ENCODE data around the gene ZNF652.
A peak's percentile ranks its signal among the peaks of the same experiment; 100 is the strongest.

ZNF652 gene

DNA sequence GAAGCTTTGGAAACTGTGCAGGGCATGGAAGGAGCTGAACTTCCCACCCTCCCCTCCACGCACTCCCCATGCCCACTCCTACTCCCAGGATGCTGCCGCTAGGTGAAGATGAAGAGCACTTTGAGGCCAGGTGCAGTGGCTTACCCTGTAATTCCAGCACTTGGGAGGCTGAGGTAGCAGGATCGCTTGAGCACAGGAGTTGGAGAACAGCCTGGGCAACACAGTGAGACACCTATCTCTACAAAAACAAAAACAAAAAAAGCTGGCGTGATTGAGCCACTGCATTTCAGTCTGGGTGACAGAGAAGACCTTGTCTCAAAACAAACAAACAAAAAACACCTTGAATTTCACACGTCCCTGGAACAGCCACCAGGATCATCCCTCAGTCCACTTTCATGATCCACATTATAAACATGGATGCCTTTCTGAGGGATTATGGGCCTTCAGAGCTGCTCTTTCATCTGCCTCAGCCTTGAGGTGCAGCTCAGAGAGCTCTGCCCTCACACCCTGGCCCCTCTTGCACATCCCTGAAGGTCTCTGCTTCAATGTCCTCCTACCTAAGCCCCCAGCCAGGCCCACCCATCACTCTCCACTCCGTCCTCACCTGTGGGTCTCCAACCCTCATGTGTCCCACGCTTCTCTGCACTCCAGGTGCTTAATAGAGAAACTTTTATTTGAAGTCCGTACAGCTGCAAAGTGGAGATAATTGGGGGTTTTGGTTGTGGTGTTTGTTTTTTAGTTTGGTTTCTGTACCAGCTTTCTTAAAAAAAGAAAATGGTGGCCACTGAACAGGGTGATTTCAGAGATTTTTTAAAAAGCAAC lies 26.9 kb upstream of the ZNF652 start:
- peaks cover 55 to 66% of the 10 kb centered on the region in 2 experiments for H3K4me1 ChIP-seq (ENCODE audit: control insufficient read depth in 1 of 2, insufficient read depth in 1 of 2, low read depth in 1 of 2, low read length in 1 of 2)
- TF ChIP-seq, protein P1, sequence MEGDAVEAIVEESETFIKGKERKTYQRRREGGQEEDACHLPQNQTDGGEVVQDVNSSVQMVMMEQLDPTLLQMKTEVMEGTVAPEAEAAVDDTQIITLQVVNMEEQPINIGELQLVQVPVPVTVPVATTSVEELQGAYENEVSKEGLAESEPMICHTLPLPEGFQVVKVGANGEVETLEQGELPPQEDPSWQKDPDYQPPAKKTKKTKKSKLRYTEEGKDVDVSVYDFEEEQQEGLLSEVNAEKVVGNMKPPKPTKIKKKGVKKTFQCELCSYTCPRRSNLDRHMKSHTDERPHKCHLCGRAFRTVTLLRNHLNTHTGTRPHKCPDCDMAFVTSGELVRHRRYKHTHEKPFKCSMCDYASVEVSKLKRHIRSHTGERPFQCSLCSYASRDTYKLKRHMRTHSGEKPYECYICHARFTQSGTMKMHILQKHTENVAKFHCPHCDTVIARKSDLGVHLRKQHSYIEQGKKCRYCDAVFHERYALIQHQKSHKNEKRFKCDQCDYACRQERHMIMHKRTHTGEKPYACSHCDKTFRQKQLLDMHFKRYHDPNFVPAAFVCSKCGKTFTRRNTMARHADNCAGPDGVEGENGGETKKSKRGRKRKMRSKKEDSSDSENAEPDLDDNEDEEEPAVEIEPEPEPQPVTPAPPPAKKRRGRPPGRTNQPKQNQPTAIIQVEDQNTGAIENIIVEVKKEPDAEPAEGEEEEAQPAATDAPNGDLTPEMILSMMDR (IDR thresholded peaks at IDR 0.05) = no peak
- H3K9me3 ChIP-seq = no peaks in the 10 kb centered on the region
- peak overlapping the region; percentile 95 for H3K27ac ChIP-seq
- H3K4me3 ChIP-seq (ENCODE audit: low read depth in 1 of 2, low read length in 1 of 2) = peak overlapping the region; percentile 21 to 42
- H3K27me3 ChIP-seq = no peaks in the 10 kb centered on the region
- H3K36me3 ChIP-seq = no peaks in the 10 kb centered on the region

DNA sequence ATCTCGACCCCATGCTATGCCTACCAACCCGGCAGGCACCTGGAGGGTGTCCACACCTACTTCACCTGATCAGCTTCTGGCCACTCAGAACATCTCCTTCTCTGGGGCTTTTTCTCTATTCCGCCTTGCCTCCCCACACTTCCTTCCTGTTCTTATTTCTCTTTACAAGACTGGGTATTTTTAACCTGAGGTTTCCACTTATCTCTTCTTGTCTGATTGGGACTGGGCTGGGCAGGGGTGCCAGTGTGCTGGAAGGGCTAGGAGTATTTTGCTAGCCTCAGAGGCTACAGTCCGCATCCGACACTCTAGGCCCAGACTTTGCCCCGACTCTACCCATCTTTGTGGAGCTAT lies 26.2 kb upstream of the ZNF652 start:
- Histone ChIP-seq H3K9me3 (no peaks in the 10 kb centered on the region), H3K4me3 (ENCODE audit: low read depth in 1 of 2, low read length in 1 of 2) (peak overlapping the region; percentile 21 to 42), H3K36me3 (no peaks in the 10 kb centered on the region), H3K27me3 (no peaks in the 10 kb centered on the region), H3K4me1 (ENCODE audit: control insufficient read depth in 1 of 2, insufficient read depth in 1 of 2, low read depth in 1 of 2, low read length in 1 of 2) (peaks cover 49 to 60% of the 10 kb centered on the region in 2 experiments), H3K27ac (peak overlapping the region; percentile 95)
- TF ChIP-seq, protein P1 (IDR thresholded peaks at IDR 0.05) = no peak

DNA sequence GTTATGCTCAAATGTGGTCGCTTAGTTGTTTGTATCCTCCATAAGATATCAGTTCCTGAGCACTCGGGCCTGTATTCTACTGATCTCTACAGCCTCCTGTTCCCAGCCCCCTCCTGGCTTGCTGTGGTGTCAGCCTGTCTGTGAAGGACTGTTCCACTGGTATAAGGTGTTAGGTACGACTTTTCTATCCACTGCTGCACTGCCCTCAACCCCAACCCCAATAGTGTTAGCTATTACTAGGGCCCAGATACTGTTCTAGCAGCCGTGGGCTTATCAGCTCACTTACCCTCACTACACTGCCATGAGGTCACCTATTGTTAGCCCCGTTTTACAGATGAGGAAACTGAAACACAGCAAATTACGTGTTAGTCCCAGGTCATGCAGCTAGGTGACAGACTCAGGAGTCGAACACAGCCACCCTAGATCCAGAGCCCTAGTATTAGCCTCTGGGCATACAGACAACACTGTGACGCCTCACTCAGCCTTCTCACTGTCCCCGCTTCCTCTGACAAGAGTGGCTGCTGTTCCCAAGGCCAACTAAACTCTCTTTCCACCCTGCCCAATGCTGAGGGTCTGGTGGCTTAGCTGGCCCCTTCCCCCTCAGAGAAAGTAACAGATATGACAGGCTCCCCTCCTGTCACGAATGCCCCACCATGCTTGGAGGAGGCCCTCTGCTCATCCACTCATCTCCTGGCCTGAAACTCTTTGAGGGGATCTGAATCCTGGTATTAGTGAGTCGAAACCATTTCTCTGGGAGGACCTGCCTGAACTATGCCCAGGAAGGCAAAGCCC lies 25.6 kb upstream of the ZNF652 start:
- H3K27ac ChIP-seq = peak overlapping the region; percentile 95
- no peaks in the 10 kb centered on the region for H3K36me3 ChIP-seq
- H3K27me3 ChIP-seq = no peaks in the 10 kb centered on the region
- TF ChIP-seq, protein P1 (IDR thresholded peaks at IDR 0.05) = no peak
- H3K9me3 ChIP-seq = no peaks in the 10 kb centered on the region
- peak overlapping the region; percentile 21 to 42 for H3K4me3 ChIP-seq (ENCODE audit: low read depth in 1 of 2, low read length in 1 of 2)
- H3K4me1 ChIP-seq (ENCODE audit: control insufficient read depth in 1 of 2, insufficient read depth in 1 of 2, low read depth in 1 of 2, low read length in 1 of 2) = peaks cover 47 to 57% of the 10 kb centered on the region in 2 experiments

DNA sequence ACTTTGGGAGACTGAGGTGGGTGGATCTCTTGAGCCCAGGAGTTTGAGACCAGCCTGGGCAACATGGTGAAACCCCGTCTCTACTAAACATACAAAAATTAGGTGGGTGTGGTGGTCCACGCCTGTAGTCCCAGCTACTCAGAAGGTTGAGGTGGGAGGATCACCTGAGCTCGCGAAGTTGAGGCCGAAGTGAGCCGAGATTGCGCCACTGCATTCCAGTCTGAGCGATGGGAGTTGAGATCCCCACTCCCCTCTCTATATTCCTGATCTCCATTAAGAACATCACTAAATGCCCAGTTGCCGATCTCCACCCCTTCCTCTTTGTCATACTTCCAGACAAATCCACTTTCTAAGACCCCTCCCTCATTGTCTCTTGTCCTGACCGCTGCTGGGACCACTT lies 24.3 kb upstream of the ZNF652 start:
- Histone ChIP-seq H3K27me3 (no peaks in the 10 kb centered on the region), H3K9me3 (no peaks in the 10 kb centered on the region), H3K4me3 (ENCODE audit: low read depth in 1 of 2, low read length in 1 of 2) (no peak overlapping the region), H3K4me1 (ENCODE audit: control insufficient read depth in 1 of 2, insufficient read depth in 1 of 2, low read depth in 1 of 2, low read length in 1 of 2) (peaks cover 44 to 46% of the 10 kb centered on the region in 2 experiments), H3K27ac (no peak overlapping the region), H3K36me3 (no peaks in the 10 kb centered on the region)
- TF ChIP-seq, protein P1 (IDR thresholded peaks at IDR 0.05) = no peak

DNA sequence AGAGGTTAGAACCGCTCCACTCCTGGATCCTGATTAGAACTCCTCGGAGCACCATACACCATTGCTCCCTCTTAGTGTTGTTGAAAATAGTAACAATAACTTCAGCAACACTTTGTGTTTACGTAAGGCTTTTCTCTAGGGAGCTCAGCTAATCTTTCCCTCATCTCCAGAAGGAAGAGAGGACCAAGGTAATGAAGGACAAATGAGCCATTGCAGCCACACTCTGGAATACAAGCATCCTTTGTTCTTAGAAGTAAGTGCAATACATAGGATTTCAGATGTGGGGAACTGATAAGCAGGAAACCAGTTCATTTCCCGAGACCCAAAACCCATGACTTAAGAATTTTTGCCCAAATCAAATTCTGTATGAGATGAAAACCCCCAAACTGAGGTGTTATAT lies 22.9 kb upstream of the ZNF652 start:
- no peak overlapping the region for H3K4me3 ChIP-seq (ENCODE audit: low read depth in 1 of 2, low read length in 1 of 2)

More for the DNA sequence above, 22.9 kb upstream of the ZNF652 start:
- H3K27me3 ChIP-seq = no peaks in the 10 kb centered on the region
- TF ChIP-seq, protein P1 (IDR thresholded peaks at IDR 0.05) = no peak
- peaks cover 44 to 45% of the 10 kb centered on the region in 2 experiments for H3K4me1 ChIP-seq (ENCODE audit: control insufficient read depth in 1 of 2, insufficient read depth in 1 of 2, low read depth in 1 of 2, low read length in 1 of 2)
- no peaks in the 10 kb centered on the region for H3K9me3 ChIP-seq
- H3K36me3 ChIP-seq = no peaks in the 10 kb centered on the region
- no peak overlapping the region for H3K27ac ChIP-seq
